Motor neuron (in vitro differentiated cells): ENCODE measurements around the gene OSBPL2. TPM values are rescaled to one million over a fixed set of nuclear protein-coding genes. Genes with fewer than 3 reads are reported as not detected.

Experiments used
- ATAC-seq, 8 experiments: fragments of 200-7000 bp; cut with Tn5 transposase; replicated peaks in 6 of 8; 2 replicates each; pipeline ENCODE4 v1.8.0; 2021; ENCODE audit warnings: mild to moderate bottlenecking in 8 of 8, moderate library complexity in 8 of 8
- H3K27ac ChIP-seq, 2 donors: fragments of 250-450 bp; sonication (Bioruptor Pico); 2 replicates each; pipeline ENCODE4 v1.9.0; 2021; ENCODE audit warnings: antibody characterized with exemption in 2 of 2, mild to moderate bottlenecking in 2 of 2, moderate library complexity in 1 of 2
- H3K4me1 ChIP-seq, 2 donors: fragments of 250-450 bp; sonication (Bioruptor Pico); replicated peaks in 1 of 2; 2 replicates each; pipeline ENCODE4 v1.6.1; 2021; ENCODE audit warnings: antibody characterized with exemption in 2 of 2, mild to moderate bottlenecking in 2 of 2, moderate library complexity in 1 of 2
- H3K4me3 ChIP-seq, 5 donors: fragments of 250-450 bp; sonication (Bioruptor Pico); 2 replicates each; pipeline ENCODE4 v1.9.0; 2021; ENCODE audit warnings: antibody characterized with exemption in 5 of 5, mild to moderate bottlenecking in 5 of 5, moderate library complexity in 4 of 5
- WGBS, 10 experiments: fragments of 450-650 bp; shearing (Covaris generic); methylation state at CpG; one replicate each; pipeline ENCODE4 v1.0.0; 2022; 5-methylcytosine and 5-hydroxymethylcytosine counted together
- in situ Hi-C, 9 experiments: fragments of 400-800 bp; cut with MboI; loops; one replicate each; pipeline ENCODE4 v1.15.0; 2021; ENCODE audit warnings: low sequenced_read_pairs in 9 of 9, low pct_unique_long_range_greater_than_20kb in 2 of 9; ENCODE audit not compliant: unreplicated experiment in 9 of 9
- total RNA-seq, 8 experiments: library from RNA; unstranded; fragments of 300-600 nt; gene quantifications; 2 replicates each; pipeline versions ENCODE4 v1.2.3 to v1.2.4, GENCODE V29; 2022

The OSBPL2 gene
- total RNA-seq, 8 experiments from 2014 or later = 22.4 to 33.4 (median 26.6) TPM

DNA sequence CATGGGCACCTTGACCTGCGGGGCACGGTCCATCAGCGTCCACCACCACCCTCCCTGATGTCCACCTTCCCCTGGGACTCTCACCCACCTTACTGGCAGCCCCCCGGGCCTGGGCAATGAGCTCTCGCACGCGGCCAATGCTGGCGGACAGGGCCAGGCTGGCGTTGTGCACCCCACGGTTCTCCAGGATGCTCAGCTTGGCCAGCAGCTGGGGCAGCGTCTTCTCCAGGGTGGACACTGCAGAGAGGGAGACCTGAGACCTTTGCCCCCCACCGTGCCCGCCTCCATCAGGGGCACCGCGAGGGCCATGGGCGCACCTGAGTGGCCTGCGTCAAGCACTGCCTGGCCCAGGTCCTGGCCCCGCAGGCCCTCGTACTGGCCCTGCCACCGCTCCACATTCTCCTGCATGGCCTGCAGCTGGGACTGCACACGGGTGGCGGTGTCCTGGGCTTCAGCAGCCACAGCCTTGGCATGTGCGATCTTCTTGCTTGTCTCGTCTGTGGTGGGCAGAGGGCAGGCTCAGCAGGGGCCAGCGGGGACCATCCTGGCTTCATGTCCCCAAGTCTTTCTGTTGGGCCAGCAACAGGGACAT lies 76.5 kb downstream of the OSBPL2 start:
- ATAC-seq = no peak
- Histone ChIP-seq H3K4me1 (no peaks in the 10 kb centered on the region), H3K27ac (no peak overlapping the region), H3K4me3 (no peak overlapping the region)
- WGBS, 10 experiments = 90 to 100% (median 100%) methylated on average over 1 to 4 of the region's 25 CpGs; no CpG with 5 or more reads in 6 of the 10 experiments
- in situ Hi-C loops = no loop called here

DNA sequence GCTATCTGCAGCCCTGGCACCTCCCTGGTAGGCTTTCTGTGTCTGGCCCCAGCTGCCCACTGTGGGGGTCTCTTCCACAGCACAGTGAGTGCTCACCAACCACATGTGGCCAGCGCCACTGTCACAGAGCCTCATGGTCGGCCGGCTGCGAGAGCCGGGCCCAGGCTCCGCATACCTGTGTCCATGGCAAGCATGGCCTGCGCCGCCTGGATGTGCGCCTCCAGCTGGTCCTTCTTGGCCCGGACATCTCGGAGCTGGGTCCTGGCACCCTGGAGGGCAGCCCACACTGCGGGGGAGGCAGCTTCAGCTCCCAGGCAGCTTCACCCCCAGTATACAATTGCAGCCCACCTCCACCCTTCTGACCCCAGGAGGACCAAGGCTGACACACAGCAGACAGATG lies 77.5 kb downstream of the OSBPL2 start:
- no peaks in the 10 kb centered on the region for H3K4me1 ChIP-seq
- ATAC-seq = no peak
- WGBS, 10 experiments = 67 to 100% (median 89%) methylated on average over 1 to 3 of the region's 12 CpGs; no CpG with 5 or more reads in 7 of the 10 experiments
- no peak overlapping the region for H3K4me3 ChIP-seq
- H3K27ac ChIP-seq = no peak overlapping the region
- in situ Hi-C loops = no loop called here

DNA sequence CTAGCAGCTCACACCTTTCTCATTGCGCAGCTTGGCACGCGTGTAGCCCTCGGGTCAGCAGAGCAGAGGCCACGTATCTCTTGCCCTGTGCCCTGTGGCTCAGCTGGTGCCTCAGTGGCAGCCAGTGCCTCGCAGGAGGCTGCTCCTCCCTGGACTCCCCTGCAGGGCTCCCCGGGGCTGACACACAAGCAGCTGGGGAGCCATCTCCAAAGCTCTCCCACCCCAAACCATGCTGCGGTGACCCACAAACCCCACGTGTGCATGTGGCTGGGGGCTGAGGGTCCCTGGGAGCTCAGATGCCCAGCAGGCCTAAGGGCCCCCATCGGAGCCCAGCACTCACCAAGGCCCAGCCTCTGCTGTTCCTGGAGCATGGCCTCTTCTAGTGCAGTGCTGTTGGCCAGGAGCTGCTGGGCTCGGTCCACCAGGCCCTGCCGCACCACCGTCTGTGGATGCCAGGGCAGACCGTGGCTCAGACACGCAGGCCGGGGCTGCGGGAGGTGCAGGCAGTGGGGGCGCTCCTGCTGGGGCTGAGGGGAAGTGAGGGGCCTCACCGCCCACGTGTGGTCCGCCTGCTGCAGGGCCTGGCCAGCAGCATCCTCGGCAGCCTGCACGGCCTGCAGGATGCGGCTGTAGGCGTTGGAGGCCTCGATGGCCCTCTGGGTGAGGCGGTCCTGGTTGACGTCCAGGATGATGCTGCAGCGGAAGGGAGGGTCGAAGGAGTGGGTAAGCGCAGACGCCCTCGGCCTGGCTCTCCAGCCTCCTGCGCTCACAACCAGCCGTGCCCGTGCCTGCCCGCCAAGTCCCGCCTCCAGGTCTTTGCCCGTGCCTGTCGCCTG lies 78.2 kb downstream of the OSBPL2 start:
- 96 to 97% methylated on average over 4 to 5 of the region's 40 CpGs; no CpG with 5 or more reads in 8 of the 10 experiments for WGBS, 10 experiments
- no peak overlapping the region for H3K4me3 ChIP-seq
- H3K27ac ChIP-seq = no peak overlapping the region
- no peak for ATAC-seq
- no peaks in the 10 kb centered on the region for H3K4me1 ChIP-seq
- in situ Hi-C loops = no loop called here

DNA sequence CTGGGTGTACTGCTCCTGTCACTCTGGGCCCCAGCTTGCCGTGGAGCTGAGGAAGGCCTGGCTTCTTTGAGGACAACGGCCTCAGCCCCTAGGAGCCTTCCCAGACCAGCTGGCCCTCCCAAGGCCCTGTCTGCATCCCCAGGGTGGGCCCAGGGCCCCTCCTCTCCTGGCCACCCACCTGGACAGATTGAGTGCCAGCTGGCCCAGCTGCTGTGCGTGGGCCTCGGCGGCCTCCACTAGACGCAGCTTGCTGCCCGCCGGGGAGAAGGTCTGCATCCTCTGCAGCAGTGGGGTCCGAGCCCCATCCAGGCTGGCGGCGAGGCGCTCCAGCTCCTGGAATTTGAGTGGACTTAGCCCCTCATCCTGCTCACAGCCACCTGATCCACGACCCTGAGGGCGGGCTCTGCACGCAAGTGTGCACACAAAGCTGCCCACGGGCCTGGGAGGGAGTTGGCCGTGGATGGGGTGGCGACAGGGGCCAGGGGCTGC lies 78.9 kb downstream of the OSBPL2 start:
- WGBS, 10 experiments = 60 to 100% methylated on average over 1 to 2 of the region's 18 CpGs; no CpG with 5 or more reads in 8 of the 10 experiments
- H3K27ac ChIP-seq = no peak overlapping the region
- no peaks in the 10 kb centered on the region for H3K4me1 ChIP-seq
- in situ Hi-C loops = no loop called here
- no peak overlapping the region for H3K4me3 ChIP-seq
- no peak for ATAC-seq

DNA sequence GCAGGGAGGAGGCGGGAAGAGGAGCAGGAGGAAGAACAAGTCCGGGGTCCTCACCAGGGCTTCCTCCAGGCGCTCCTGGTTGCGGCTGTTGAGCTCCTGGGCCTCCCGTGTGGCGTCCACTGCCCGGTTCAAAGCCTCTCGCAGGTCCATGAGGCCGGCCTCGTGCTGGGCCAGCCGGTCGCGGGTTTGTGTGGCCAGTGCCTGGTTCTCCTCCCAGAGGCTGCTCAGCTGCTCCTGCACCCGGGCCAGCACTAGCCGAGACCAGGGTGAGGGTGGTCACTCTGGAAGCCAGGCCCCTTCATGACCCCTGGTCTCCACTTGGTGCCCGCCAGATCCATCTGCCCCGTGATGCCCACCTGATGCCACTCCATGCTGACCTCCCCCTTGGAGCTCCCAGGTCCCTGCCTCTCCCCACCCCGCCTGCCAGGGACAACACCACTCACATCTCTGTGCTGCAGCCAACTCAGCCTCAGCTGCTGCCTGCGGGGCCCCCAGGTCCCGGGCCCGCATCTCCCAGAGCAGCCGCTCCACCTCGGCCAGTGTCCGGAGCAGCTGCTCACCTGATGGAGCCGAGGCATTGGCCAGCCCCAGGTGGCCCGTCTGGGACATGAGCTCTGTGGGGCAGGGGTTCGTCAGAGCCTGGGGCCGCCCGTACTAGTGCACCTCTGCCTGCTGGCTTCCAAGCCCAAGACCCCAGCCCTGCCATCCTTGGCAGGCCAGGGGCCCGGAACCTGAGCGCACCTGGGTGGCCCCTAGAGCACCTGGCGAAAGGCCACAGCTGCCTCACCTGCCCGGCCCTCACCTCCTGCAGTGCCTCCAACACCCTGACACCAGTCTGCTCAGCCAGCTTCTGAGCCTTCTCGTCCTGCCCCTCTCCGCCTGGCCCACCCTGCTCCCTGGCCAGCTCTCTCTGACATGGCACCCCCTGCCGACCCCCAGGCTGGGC lies 80.4 kb downstream of the OSBPL2 start:
- ATAC-seq = peak in 3 of 8 experiments; percentile 11 to 41 (median 16)
- H3K27ac ChIP-seq = no peak overlapping the region
- in situ Hi-C loops = no loop called here
- no peaks in the 10 kb centered on the region for H3K4me1 ChIP-seq
- WGBS, 10 experiments = 92% methylated on average over 4 of the region's 36 CpGs; no CpG with 5 or more reads in 9 of the 10 experiments
- no peak overlapping the region for H3K4me3 ChIP-seq

DNA sequence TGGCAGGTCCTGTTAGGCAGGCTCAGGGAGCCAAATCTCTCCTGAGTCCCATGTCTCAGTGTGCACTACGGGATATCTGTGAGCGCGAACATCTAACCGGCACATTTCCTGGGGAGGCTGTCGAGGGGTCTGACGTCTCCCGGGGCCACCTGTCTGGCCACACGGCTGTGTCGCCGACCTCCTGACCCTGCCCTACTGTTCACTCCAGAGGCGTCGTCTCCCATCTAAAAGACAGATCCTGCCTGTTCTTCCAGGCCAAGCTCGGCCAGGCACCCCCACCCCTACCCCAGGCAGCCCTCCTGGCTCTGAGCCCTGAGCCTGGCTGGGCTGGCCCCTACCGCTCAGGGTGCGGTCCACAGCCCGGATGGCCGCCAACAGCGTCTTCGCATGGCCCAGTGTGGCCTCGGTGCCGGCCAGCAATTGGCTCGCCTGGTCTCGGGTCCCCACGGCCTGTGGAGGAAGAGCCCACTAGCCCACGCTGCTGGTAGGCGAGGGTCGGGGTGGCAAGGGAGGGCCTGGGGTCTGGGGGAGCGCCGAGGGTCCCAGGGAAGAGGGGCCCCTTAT lies 81.1 kb downstream of the OSBPL2 start:
- 0 to 80% (median 80%) methylated on average over 1 to 2 of the region's 29 CpGs; no CpG with 5 or more reads in 7 of the 10 experiments for WGBS, 10 experiments
- in situ Hi-C loops = no loop called here
- ATAC-seq = peak in 3 of 8 experiments; percentile 65 to 93 (median 85)
- H3K4me3 ChIP-seq = no peak overlapping the region
- no peaks in the 10 kb centered on the region for H3K4me1 ChIP-seq
- H3K27ac ChIP-seq = no peak overlapping the region

DNA sequence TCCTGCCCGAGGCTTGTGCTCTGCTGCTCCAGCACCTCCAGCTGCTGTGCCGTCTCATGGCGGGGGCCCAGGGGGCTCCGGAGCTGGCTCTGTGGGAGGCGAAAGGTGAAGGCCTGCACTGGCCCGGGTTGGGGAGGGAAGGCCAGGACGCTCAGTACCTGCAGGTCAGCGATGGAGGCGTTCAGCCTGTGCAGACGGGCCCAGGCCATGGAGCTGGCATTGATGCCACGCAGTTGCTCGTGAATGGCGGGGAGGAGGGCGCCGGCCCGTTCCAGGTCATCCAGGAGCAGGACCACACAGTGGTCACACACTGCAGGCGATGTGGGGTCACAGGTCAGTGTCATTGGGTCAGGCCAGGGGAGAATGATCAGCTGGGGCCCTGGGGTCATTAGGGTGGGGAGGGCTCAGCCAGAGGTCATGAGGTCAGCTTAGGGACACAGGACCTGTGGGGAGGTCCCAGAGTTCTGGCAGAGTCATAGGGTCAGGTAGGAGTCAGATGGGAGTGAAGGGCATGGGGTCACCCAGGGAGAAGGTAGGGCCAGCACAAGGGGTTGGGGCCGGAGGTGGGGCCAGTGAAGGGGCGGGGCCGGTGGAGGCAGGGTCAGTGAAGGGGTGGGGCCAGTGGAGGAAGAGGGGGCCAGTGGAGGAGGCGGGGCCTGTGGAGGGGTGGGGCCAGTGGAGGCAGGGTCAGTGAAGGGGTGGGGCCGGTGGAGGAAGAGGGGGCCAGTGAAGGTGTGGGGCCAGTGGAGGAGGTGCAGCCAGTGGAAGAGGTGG lies 82.4 kb downstream of the OSBPL2 start:
- 60 to 95% methylated on average over 1 to 11 of the region's 22 CpGs; no CpG with 5 or more reads in 8 of the 10 experiments for WGBS, 10 experiments
- H3K4me3 ChIP-seq = no peak overlapping the region
- in situ Hi-C loops = no loop called here
- H3K27ac ChIP-seq = no peak overlapping the region
- ATAC-seq = peak in 3 of 8 experiments; percentile 5 to 31 (median 8)
- H3K4me1 ChIP-seq = no peaks in the 10 kb centered on the region

DNA sequence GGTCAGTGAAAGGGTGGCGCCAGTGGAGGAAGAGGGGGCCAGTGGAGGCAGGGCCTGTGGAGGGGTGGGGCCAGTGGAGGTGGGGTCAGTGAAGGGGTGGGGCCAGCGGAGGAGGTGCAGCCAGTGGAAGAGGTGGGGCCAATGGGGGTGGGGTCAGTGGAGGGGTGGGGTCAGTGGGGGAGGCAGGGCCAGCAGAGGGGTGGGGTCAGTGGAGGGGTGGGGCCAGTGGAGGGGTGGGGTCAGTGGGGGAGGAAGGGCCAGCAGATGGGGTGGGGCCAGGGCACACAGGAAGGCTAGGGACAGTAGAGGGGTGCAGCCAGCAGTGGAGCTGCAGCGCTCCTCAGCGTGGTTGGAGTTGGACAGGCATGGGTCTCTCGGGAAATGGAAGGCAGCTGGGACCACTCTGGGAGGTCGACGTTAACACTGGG lies 83.2 kb downstream of the OSBPL2 start:
- H3K27ac ChIP-seq = no peak overlapping the region
- peak in 4 of 8 experiments; percentile 7 to 19 (median 9) for ATAC-seq
- in situ Hi-C loops = no loop called here
- H3K4me3 ChIP-seq = no peak overlapping the region
- WGBS, 10 experiments = no CpG with 5 or more reads among the region's 7 CpGs
- no peaks in the 10 kb centered on the region for H3K4me1 ChIP-seq

DNA sequence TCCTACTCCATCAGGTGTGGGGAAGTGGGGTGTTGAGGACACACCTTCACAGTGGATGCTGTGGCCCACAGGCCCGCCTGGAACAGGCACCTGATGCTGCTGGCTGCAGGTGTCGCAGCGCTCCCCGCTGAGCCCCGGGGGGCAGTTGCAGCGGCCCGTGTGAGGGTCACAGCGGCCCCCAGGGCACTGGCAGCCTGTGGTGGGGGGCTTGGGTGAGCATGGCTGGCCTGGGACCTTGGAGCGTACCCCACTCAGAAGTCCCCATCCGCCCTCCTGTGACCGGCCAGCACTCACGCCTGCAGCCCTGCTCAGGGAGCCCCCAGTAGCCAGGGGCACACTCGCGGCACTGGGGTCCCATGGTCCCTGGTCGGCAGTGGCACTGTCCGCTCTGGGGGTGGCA lies 83.7 kb downstream of the OSBPL2 start:
- Histone ChIP-seq H3K27ac (no peak overlapping the region), H3K4me3 (no peak overlapping the region), H3K4me1 (no peaks in the 10 kb centered on the region)
- WGBS, 10 experiments = 92 to 100% methylated on average over 1 to 2 of the region's 16 CpGs; no CpG with 5 or more reads in 8 of the 10 experiments
- in situ Hi-C loops = no loop called here
- ATAC-seq = peak in 2 of 8 experiments; percentile 4 to 12

DNA sequence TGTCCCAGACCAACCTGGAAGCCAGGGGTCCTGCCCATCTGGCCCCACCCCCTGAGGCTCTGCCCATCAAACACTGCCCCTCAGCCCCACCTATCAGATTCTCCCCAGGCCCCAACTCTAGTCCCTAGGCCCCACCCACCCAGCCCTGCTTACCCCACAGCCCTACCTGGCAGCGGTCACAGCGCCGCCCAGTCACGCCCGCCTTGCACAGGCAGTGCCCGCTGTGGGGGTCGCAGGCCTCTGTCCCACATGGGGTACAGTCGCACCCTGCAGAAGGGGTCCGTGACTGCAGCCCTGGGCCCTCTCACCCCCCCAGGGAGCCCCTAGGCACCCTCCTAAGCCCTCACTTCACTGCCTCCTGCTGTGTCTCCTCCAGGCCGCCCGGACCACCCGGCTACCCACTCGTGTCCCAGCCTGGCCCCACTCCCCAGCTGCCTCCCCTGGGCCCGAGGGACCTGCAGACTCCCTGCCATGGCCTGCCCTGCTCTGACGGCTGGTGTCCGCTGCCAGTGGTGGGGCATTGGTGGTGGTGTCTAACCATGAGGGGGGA lies 84.2 kb downstream of the OSBPL2 start:
- Histone ChIP-seq H3K4me1 (no peaks in the 10 kb centered on the region), H3K27ac (no peak overlapping the region), H3K4me3 (no peak overlapping the region)
- WGBS, 10 experiments = no CpG with 5 or more reads among the region's 16 CpGs
- in situ Hi-C loops = no loop called here
- ATAC-seq = peak in 2 of 8 experiments; percentile 13

DNA sequence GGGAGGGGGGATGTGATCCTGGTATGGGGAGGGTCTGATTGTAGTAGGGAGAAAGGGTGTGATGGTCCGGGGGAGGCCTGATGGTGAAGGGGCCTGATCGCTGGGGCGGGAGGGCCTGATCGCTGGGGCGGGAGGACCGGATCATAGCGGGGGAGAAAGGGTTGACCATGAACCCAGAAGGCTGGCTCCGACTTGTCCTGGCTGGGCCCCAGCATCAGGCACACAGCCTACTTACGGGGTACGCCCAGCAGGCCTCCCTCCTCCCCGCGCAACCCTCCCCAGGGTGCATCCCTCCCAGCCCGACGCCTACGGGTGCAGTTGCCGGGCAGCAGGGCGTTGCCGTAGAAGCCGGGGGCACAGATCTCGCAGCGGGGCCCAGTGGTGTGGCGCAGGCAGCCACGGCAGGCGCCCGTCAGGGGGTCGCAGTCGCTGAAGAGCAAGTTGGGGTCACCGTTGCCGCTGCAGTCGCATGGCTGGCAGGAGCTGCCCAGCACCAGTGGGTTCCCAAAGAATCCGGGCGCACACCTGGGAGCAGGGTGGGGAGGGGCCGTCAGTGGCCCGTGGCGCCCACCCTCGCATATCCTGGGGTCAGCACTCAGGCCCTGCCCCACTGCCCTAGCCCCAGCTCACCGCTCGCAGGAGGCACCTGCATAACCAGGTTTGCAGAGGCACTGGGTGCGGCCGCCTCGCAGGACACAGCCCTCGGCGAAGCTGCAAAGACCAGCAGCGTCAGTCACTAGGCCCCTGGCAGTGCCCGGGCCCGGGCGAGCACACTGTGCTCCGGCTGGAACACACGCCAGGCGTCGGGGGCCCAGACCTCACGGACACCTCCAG lies 85.0 kb downstream of the OSBPL2 start:
- WGBS, 10 experiments = 92 to 95% methylated on average over 5 to 6 of the region's 52 CpGs; no CpG with 5 or more reads in 8 of the 10 experiments
- no peak overlapping the region for H3K4me3 ChIP-seq
- no peak for ATAC-seq
- no peaks in the 10 kb centered on the region for H3K4me1 ChIP-seq
- in situ Hi-C loops = no loop called here
- no peak overlapping the region for H3K27ac ChIP-seq
